Measurements from ENCODE around the gene HUNK.

DNA sequence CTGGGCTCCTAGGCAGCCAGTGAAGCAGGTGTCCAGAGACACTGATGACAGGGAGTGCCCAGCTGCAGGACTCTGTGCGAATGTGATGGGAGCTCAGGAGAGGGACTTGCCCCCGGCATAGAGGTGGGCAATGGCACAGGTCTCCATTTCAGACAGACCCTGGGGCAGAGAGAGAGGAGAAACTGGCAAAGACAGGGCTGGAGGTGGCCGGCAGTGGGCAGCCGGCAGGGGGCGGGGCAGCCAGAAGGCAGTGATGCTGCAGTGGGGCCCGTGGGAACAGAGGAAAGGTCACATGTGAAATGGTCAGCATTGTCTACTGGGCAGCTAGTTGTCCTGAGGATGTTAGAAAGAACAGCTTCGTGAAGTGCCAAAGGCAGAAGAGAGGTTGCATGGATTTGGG is 112.6 kb downstream of the HUNK start:
- TF ChIP-seq TARDBP (IDR thresholded peaks at IDR 0.05): no peak
- TF ChIP-seq FOXM1 (IDR thresholded peaks at IDR 0.05; ENCODE audit: borderline replicate concordance): no peak
- TF ChIP-seq FOXA1 (IDR thresholded peaks at IDR 0.05): no peak
- TF ChIP-seq ELF4 (IDR thresholded peaks at IDR 0.05): no peak
- no peak for TF ChIP-seq HDGF (IDR thresholded peaks at IDR 0.05; ENCODE audit: borderline replicate concordance)
- TF ChIP-seq L3MBTL2 (conservative IDR thresholded peaks at IDR 0.05): no peak
- TF ChIP-seq, protein P1, sequence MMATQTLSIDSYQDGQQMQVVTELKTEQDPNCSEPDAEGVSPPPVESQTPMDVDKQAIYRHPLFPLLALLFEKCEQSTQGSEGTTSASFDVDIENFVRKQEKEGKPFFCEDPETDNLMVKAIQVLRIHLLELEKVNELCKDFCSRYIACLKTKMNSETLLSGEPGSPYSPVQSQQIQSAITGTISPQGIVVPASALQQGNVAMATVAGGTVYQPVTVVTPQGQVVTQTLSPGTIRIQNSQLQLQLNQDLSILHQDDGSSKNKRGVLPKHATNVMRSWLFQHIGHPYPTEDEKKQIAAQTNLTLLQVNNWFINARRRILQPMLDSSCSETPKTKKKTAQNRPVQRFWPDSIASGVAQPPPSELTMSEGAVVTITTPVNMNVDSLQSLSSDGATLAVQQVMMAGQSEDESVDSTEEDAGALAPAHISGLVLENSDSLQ (IDR thresholded peaks at IDR 0.05): no peak
- no peak for TF ChIP-seq SUZ12 (IDR thresholded peaks at IDR 0.05)
- TF ChIP-seq SP1 (IDR thresholded peaks at IDR 0.05): no peak
- TF ChIP-seq BHLHE40 (IDR thresholded peaks at IDR 0.05; ENCODE audit: borderline replicate concordance): no peak
- TF ChIP-seq FOXK2 (IDR thresholded peaks at IDR 0.05): no peak
- TF ChIP-seq NFRKB (IDR thresholded peaks at IDR 0.05): no peak
- TF ChIP-seq ZNF384 (IDR thresholded peaks at IDR 0.05): no peak
- TF ChIP-seq ARNT (IDR thresholded peaks at IDR 0.05): no peak
